ENCODE results near the gene REC8. TPM values are rescaled to one million over a fixed set of nuclear protein-coding genes. Genes with fewer than 3 reads are reported as not detected.
A peak's percentile ranks its signal among the peaks of the same experiment; 100 is the strongest.

Gene REC8
- total and polyA plus RNA-seq, 2 of the 13 experiments (the other 11 are each of a cell fraction or from before 2014, with no cell fraction given) = 3.4 to 14.7 TPM

DNA sequence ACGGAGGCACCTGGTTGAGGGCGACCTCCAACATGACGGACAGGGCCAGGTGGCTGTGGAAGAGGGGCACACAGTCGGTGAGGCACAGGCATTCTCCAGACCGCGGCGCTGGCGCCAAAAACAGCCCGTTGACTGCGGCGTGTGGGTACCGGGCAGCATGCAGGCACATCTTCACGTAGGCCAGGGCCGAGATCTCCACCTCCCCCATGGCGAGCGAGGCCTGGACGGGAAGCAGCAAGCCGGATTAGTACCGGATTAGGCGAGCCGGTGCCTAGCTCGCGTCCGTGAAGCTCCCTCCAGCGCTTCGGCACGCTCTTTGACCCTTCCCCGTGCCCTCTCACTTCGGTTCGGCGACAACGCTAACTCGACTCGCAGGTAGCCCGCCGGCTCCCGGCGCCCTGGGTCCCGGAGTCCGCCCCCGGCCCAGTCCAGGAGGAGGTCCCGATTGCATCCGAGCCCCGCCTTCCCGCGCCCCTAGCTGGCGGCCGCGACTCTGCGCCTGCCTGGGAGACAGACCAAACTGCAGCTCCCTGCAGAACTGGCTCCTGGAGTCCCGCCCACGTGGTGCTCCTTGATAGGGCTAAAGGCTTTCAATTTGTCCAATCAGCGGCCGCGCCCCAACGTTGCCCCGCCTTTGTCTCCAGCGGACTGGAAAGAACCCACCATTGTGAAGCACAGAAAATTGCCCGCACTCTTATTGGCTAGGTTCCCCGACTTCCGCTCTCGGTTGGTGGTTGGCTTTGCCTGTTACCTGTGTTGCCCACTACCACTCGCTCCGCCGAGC is 30.6 kb upstream of the REC8 start, which contains the start of gene EMC9 (continued):
- TF ChIP-seq, protein P1, sequence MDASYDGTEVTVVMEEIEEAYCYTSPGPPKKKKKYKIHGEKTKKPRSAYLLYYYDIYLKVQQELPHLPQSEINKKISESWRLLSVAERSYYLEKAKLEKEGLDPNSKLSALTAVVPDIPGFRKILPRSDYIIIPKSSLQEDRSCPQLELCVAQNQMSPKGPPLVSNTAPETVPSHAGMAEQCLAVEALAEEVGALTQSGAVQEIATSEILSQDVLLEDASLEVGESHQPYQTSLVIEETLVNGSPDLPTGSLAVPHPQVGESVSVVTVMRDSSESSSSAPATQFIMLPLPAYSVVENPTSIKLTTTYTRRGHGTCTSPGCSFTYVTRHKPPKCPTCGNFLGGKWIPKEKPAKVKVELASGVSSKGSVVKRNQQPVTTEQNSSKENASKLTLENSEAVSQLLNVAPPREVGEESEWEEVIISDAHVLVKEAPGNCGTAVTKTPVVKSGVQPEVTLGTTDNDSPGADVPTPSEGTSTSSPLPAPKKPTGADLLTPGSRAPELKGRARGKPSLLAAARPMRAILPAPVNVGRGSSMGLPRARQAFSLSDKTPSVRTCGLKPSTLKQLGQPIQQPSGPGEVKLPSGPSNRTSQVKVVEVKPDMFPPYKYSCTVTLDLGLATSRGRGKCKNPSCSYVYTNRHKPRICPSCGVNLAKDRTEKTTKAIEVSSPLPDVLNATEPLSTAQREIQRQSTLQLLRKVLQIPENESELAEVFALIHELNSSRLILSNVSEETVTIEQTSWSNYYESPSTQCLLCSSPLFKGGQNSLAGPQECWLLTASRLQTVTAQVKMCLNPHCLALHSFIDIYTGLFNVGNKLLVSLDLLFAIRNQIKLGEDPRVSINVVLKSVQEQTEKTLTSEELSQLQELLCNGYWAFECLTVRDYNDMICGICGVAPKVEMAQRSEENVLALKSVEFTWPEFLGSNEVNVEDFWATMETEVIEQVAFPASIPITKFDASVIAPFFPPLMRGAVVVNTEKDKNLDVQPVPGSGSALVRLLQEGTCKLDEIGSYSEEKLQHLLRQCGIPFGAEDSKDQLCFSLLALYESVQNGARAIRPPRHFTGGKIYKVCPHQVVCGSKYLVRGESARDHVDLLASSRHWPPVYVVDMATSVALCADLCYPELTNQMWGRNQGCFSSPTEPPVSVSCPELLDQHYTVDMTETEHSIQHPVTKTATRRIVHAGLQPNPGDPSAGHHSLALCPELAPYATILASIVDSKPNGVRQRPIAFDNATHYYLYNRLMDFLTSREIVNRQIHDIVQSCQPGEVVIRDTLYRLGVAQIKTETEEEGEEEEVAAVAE (CRISPR knock-in tag; IDR thresholded peaks at IDR 0.05; ENCODE audit: borderline replicate concordance) = no peak
- TF ChIP-seq ATRX (CRISPR knock-in tag; IDR thresholded peaks at IDR 0.05; ENCODE audit: borderline replicate concordance) (0 out of 2 replicates have a peak, but pooled peaks have one; percentile 9), RORA (CRISPR knock-in tag; IDR thresholded peaks at IDR 0.05) (no peak), ZNF567 (CRISPR knock-in tag; IDR thresholded peaks at IDR 0.05; ENCODE audit: borderline replicate concordance) (no peak; the same call in 1 of the 2 replicates), EEA1 (CRISPR knock-in tag; IDR thresholded peaks at IDR 0.05; ENCODE audit: borderline replicate concordance) (peak; percentile 98), FOXO1 (CRISPR knock-in tag; IDR thresholded peaks at IDR 0.05) (peak; percentile 29; the same call in 1 of the 2 replicates), ZNF616 (CRISPR knock-in tag; IDR thresholded peaks at IDR 0.05; ENCODE audit: low read depth) (no peak; the same call in none of the 2 replicates), SMC3 (IDR thresholded peaks at IDR 0.05; ENCODE audit: low read length) (no peak), NRL (CRISPR knock-in tag; IDR thresholded peaks at IDR 0.05; ENCODE audit: borderline replicate concordance) (no peak), ZNF891 (CRISPR knock-in tag; IDR thresholded peaks at IDR 0.05) (no peak), THYN1 (CRISPR knock-in tag; IDR thresholded peaks at IDR 0.05; ENCODE audit: borderline replicate concordance, low read depth) (peak; percentile 97), ZNF17 (CRISPR knock-in tag; IDR thresholded peaks at IDR 0.05) (no peak), ZNF335 (CRISPR knock-in tag; IDR thresholded peaks at IDR 0.05) (peak; percentile 92; the same call in 1 of the 2 replicates), JDP2 (CRISPR knock-in tag; IDR thresholded peaks at IDR 0.05; ENCODE audit: borderline replicate concordance) (no peak), ZNF563 (CRISPR knock-in tag; IDR thresholded peaks at IDR 0.05) (no peak), ZNF207 (IDR thresholded peaks at IDR 0.05; ENCODE audit: borderline replicate concordance) (no peak), GTF3A (CRISPR knock-in tag; conservative IDR thresholded peaks at IDR 0.05) (peak; percentile 98), ZNF446 (CRISPR knock-in tag; IDR thresholded peaks at IDR 0.05) (no peak), ZFP41 (CRISPR knock-in tag; IDR thresholded peaks at IDR 0.05; ENCODE audit: borderline replicate concordance) (no peak; the same call in 1 of the 2 replicates), ZNF557 (CRISPR knock-in tag; IDR thresholded peaks at IDR 0.05) (peak; percentile 95), ZNF883 (CRISPR knock-in tag; IDR thresholded peaks at IDR 0.05; ENCODE audit: not compliant biosample characterization) (peak; percentile 91), ZNF878 (CRISPR knock-in tag; IDR thresholded peaks at IDR 0.05) (no peak)
- TF ChIP-seq, protein P2, sequence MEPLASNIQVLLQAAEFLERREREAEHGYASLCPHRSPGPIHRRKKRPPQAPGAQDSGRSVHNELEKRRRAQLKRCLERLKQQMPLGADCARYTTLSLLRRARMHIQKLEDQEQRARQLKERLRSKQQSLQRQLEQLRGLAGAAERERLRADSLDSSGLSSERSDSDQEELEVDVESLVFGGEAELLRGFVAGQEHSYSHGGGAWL (CRISPR knock-in tag; IDR thresholded peaks at IDR 0.05) = peak; percentile 95
- TF ChIP-seq, protein P3, sequence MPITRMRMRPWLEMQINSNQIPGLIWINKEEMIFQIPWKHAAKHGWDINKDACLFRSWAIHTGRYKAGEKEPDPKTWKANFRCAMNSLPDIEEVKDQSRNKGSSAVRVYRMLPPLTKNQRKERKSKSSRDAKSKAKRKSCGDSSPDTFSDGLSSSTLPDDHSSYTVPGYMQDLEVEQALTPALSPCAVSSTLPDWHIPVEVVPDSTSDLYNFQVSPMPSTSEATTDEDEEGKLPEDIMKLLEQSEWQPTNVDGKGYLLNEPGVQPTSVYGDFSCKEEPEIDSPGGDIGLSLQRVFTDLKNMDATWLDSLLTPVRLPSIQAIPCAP (CRISPR knock-in tag; IDR thresholded peaks at IDR 0.05; ENCODE audit: low read depth) = no peak; the same call in 1 of the 2 replicates

Measured in HepG2 (cell line).